ENCODE measurements around the gene ANKRD12. TPM values are rescaled to one million over a fixed set of nuclear protein-coding genes. Genes with fewer than 3 reads are reported as not detected.
A peak's percentile ranks its signal among the peaks of the same experiment; 100 is the strongest.

ANKRD12 gene
- total and polyA plus RNA-seq, 10 of the 15 experiments (the other 5 are each of a cell fraction or from before 2014, with no cell fraction given) = 5.9 to 45.7 (median 20.2) TPM

DNA sequence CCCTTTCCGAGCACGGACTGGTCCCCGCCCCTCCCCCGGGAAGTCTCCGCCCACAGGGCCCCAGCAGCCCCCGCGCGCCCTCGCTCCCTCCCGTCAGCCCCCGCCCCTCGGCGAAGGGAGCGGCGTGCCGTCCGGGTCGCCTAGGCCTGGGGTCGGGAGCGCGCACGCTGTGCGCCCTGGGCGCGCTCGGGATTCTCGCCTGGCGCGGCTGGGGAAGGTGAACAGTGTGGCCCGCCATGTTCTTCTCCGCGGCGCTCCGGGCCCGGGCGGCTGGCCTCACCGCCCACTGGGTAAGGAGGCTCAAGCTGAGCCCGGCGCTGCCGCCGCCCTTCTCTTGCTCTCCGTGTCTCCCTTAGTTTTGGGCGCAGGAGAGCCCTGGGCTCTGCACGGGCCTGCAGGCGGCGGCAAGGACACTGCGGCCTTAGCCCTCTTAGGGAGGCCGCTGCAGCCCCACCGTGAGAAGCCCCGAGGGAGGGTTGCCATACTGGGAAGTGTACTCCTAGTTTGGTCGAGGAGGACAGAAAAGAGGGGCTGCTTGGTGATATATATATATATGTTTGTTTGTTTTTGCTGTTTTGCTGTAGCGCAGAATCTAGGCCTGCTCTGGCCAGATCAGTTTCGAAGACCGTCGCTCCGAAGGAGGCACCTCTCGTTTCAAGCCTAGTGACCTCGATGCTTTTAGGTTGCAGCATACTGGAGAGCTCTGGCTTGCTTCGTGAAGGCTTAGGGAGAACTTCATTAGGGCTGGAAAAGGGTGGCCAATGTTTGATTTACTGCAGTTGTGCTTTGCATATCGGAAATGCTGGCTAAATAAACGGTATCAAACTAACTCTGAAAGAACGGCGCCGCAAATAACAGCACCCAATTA lies 33.8 kb upstream of the ANKRD12 start, which contains the start of gene NDUFV2 (continued):
- TF ChIP-seq IRF5 (IDR thresholded peaks at IDR 0.05; ENCODE audit: borderline replicate concordance) (no peak), MAX (IDR thresholded peaks at IDR 0.05; ENCODE audit: low read depth, low read length) (peak; percentile 62; the same call in 1 of the 2 replicates), RB1 (IDR thresholded peaks at IDR 0.05; ENCODE audit: borderline replicate concordance) (0 out of 2 replicates have a peak, but pooled peaks have one; percentile 75), ZNF274 (IDR thresholded peaks at IDR 0.05; ENCODE audit: insufficient read depth, insufficient read length) (no peak), CHD2 (IDR thresholded peaks at IDR 0.05; ENCODE audit: borderline replicate concordance, low read depth, low read length) (peak; percentile 86), BACH1 (IDR thresholded peaks at IDR 0.05; ENCODE audit: borderline replicate concordance) (0 out of 2 replicates have a peak, but pooled peaks have one; percentile 35), IKZF1 (conservative IDR thresholded peaks at IDR 0.05) (peak; percentile 65), EGR1 (IDR thresholded peaks at IDR 0.05; ENCODE audit: borderline replicate concordance in 1 of 2, low read depth in 2 of 2, low read length in 2 of 2) (peak; percentile 39 to 84; a peak in 2 of 3 replicates), ZNF207 (IDR thresholded peaks at IDR 0.05; ENCODE audit: borderline replicate concordance) (0 out of 2 replicates have a peak, but pooled peaks have one; percentile 62), PML (IDR thresholded peaks at IDR 0.05; ENCODE audit: low read length) (no peak), NR2C1 (IDR thresholded peaks at IDR 0.05) (peak; percentile 34; the same call in 1 of the 2 replicates), NFXL1 (IDR thresholded peaks at IDR 0.05; ENCODE audit: borderline replicate concordance) (no peak), NBN (IDR thresholded peaks at IDR 0.05) (peak; percentile 44; the same call in 1 of the 2 replicates)
- TF ChIP-seq, protein P1, sequence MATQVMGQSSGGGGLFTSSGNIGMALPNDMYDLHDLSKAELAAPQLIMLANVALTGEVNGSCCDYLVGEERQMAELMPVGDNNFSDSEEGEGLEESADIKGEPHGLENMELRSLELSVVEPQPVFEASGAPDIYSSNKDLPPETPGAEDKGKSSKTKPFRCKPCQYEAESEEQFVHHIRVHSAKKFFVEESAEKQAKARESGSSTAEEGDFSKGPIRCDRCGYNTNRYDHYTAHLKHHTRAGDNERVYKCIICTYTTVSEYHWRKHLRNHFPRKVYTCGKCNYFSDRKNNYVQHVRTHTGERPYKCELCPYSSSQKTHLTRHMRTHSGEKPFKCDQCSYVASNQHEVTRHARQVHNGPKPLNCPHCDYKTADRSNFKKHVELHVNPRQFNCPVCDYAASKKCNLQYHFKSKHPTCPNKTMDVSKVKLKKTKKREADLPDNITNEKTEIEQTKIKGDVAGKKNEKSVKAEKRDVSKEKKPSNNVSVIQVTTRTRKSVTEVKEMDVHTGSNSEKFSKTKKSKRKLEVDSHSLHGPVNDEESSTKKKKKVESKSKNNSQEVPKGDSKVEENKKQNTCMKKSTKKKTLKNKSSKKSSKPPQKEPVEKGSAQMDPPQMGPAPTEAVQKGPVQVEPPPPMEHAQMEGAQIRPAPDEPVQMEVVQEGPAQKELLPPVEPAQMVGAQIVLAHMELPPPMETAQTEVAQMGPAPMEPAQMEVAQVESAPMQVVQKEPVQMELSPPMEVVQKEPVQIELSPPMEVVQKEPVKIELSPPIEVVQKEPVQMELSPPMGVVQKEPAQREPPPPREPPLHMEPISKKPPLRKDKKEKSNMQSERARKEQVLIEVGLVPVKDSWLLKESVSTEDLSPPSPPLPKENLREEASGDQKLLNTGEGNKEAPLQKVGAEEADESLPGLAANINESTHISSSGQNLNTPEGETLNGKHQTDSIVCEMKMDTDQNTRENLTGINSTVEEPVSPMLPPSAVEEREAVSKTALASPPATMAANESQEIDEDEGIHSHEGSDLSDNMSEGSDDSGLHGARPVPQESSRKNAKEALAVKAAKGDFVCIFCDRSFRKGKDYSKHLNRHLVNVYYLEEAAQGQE (IDR thresholded peaks at IDR 0.05; ENCODE audit: low read depth, low read length) = 0 out of 2 replicates have a peak, but pooled peaks have one; percentile 13
- TF ChIP-seq, protein P2, sequence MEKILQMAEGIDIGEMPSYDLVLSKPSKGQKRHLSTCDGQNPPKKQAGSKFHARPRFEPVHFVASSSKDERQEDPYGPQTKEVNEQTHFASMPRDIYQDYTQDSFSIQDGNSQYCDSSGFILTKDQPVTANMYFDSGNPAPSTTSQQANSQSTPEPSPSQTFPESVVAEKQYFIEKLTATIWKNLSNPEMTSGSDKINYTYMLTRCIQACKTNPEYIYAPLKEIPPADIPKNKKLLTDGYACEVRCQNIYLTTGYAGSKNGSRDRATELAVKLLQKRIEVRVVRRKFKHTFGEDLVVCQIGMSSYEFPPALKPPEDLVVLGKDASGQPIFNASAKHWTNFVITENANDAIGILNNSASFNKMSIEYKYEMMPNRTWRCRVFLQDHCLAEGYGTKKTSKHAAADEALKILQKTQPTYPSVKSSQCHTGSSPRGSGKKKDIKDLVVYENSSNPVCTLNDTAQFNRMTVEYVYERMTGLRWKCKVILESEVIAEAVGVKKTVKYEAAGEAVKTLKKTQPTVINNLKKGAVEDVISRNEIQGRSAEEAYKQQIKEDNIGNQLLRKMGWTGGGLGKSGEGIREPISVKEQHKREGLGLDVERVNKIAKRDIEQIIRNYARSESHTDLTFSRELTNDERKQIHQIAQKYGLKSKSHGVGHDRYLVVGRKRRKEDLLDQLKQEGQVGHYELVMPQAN (conservative IDR thresholded peaks at IDR 0.05) = peak; percentile 74
- TF ChIP-seq, protein P3, sequence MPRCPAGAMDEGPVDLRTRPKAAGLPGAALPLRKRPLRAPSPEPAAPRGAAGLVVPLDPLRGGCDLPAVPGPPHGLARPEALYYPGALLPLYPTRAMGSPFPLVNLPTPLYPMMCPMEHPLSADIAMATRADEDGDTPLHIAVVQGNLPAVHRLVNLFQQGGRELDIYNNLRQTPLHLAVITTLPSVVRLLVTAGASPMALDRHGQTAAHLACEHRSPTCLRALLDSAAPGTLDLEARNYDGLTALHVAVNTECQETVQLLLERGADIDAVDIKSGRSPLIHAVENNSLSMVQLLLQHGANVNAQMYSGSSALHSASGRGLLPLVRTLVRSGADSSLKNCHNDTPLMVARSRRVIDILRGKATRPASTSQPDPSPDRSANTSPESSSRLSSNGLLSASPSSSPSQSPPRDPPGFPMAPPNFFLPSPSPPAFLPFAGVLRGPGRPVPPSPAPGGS (IDR thresholded peaks at IDR 0.05; ENCODE audit: borderline replicate concordance, insufficient read depth, low read depth, low read length, poor library complexity, severe bottlenecking) = no peak
- TF ChIP-seq, protein P4, sequence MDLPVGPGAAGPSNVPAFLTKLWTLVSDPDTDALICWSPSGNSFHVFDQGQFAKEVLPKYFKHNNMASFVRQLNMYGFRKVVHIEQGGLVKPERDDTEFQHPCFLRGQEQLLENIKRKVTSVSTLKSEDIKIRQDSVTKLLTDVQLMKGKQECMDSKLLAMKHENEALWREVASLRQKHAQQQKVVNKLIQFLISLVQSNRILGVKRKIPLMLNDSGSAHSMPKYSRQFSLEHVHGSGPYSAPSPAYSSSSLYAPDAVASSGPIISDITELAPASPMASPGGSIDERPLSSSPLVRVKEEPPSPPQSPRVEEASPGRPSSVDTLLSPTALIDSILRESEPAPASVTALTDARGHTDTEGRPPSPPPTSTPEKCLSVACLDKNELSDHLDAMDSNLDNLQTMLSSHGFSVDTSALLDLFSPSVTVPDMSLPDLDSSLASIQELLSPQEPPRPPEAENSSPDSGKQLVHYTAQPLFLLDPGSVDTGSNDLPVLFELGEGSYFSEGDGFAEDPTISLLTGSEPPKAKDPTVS (IDR thresholded peaks at IDR 0.05; ENCODE audit: low read depth, low read length) = no peak

Measured in GM12878 (cell line).